NCI-H1436 treated with DMSO at 0.1 percent for 48 hours (cell line): ENCODE data around the gene TTC24.
"Not testable (repeated sequence)": the region's sequence is repeated elsewhere in the genome, so short reads cannot be mapped to it uniquely, and the experiment has no call there.

Experiments used
- DNase-seq: peaks from one replicate; lab custom pipeline; 2025; lab: John Stamatoyannopoulos, UW

Gene TTC24

DNA sequence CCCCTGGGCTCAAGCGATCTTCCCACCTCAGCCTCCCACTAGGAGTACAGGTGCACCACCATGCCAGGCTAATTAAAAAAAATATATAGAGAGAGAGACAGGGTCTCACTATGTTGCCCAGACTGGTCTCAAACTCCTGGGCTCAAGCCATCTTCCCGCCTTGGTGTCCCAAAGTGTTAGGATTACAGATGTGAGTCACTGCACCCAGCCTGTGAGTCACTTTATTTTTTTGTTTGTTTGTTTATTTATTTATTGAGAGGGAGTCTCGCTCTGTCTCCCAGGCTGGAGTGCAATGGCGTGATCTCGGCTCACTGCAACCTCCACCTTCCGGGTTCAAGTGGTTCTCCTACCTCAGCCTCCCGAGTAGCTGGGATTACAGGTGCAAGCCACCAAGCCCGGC, 8.4 kb downstream of the TTC24 start:
- DNase-seq, result not testable (repeated sequence)

DNA sequence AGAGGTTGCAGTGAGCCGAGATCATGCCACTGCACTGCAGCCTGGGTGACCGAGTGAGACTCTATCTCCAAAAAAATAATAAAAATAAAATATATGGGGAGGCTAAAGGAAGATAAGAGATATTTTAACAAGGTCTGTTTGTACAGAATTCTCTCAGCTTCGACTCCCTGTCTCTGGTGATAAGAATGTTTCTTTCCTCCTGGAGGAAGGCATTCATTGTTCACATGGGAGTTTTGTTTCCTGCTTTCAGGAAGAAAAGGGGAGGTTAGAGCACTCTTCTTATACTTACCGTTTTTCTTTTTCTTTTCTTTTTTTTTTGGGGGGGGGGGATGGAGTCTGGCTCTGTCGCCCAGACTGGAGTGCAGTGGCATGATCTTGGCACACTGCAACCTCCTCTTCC, 10.0 kb downstream of the TTC24 start:
- no peak for DNase-seq

DNA sequence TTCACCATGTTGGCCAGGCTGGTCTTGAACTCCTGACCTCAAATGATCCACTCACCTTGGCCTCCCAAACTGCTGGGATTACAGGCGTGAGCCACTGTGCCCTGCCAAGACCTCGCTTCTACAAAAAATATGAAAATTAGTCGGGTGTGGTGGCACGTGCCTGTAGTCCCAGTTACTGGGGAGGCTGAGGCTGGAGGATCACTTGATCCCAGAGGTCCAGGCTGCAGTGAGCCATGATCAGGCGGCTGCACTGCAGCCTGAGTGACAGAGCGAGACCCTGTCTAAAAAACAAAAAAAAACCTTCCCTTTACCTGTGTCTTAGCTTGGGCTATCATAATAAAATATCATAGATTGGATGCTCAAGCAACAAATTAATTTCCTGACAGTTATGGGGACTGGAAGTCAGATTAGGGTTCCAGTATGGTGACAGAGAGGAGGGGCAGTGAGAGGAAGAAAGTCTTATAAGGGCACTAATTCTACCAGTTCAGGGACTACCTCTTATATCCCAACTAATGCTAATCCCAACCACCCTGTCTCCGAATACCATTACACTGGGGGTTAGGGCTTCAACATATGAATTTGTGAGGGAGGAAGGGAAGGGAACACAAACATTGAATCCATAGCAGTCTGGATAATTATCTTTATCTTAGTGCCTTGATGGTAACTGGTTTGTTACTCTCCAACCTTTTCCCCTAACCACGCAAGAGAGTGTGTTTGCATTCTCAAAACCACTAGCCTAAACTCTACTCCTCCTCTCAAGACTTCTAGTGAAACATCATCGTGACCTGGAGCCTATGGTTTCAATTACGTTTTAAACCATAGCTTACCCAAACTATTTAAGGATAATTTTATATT, 11.0 kb downstream of the TTC24 start:
- no peak for DNase-seq

DNA sequence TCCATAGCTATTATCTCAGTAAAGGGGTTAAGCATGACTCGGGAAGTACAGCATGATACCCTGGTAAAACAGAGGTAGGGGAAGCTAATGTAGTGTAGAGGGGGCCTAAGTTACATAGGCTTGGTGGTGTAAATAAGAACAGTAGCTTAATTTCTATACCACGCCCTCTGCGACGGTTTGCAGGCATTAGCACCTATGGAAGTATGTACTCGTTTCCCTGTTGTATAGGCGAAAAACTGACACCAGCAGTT, 11.6 kb downstream of the TTC24 start:
- DNase-seq, result no peak

DNA sequence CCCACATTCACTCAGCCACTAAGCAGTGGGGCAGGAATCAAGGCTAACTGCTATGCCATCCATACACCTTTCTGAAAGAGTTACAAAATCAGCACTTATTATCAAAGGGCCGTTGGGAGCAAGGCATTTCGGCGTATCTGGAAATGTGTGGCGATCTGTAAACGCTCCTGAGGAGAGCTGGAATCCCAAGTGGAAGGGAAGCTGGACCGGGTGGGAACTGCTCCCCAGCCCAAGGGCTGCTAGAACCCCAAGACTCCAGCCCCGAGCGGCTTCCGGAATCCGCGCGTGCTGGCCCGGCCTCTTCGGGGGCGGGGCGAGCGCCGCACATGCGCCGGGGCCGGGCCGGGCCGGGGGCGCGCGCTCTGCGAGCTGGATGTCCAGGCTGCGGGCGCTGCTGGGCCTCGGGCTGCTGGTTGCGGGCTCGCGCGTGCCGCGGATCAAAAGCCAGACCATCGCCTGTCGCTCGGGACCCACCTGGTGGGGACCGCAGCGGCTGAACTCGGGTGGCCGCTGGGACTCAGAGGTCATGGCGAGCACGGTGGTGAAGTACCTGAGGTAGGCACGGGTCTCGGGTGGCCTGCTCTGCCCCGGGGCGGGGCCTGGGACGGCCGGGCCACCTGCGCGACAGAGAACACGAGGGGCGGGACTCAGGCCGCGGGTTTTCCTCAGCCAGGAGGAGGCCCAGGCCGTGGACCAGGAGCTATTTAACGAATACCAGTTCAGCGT, 12.1 kb downstream of the TTC24 start, which contains the start of gene NAXE:
Gene NAXE (plus strand): TSS at position 345 of the 726 bp plus-strand sequence. CDS start 29 bp downstream, at position 374.
- DNase-seq, result no peak

DNA sequence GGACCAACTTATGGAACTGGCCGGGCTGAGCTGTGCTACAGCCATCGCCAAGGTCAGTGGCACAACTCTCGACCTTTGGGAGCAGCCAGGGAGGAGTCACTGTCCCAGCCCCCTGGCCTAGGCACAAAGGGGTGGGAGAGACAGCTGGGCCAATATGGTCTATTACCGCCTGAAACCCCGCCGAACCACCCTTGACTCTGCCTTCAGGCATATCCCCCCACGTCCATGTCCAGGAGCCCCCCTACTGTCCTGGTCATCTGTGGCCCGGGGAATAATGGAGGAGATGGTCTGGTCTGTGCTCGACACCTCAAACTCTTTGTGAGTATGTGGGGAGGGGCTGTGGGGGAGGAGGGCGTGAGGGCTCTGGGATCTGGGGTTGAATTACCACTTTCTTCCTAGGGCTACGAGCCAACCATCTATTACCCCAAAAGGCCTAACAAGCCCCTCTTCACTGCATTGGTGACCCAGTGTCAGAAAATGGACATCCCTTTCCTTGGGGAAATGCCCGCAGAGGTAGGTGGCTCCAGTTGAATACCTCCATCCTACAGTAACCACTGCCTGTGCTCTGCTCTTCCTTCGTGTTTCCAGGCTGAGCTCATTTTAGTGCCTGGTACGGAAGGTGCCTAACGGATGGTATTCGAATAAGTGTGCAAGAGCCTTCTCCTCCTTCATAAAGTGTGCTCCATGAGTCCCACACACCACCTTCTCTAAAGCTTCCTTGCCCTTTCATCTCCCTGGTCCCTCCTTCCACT, 12.8 kb downstream of the TTC24 start:
- DNase-seq, result no peak

DNA sequence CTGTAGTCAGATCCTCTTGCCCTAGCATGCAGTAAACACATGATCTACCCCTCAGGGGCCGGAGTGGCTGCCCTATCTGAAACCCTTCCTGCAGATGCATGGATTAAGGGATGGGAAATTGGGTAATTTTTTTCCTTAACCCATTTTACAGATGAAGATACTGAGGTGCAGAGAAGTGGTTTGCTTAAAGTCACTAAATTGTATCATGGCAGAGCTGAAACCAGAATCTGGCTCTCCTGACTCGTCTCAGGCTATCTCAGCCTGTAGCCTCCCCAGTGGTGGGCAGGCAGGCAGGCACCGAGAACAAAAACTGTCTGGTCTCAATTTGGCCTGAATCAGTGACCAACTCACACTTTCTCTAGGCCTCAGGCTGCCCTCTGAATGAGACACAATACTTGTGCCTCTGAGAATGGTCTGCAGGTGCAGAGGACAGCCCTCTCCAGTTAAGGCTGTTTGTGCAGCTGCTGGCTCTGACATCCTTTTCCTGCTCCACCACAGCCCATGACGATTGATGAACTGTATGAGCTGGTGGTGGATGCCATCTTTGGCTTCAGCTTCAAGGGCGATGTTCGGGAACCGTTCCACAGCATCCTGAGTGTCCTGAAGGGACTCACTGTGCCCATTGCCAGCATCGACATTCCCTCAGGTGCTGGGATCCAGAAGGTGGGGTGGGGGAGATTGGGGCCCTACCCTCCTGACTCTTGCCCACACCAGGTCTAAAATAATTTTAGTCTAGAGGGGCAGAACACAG, 13.6 kb downstream of the TTC24 start:
- DNase-seq, result no peak

DNA sequence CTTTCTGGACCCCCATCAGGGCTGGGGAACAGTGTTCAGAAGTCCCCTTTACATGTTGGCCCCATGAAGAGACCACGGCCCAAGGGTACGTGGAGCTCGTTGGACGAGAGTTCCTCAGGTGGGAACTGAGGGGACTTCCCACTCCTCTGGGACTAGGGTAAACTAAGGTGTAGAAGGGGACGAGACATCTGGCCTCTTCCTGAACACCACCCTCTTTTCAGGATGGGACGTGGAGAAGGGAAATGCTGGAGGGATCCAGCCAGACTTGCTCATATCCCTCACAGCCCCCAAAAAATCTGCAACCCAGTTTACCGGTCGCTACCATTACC, 14.1 kb downstream of the TTC24 start:
- DNase-seq, result no peak

DNA sequence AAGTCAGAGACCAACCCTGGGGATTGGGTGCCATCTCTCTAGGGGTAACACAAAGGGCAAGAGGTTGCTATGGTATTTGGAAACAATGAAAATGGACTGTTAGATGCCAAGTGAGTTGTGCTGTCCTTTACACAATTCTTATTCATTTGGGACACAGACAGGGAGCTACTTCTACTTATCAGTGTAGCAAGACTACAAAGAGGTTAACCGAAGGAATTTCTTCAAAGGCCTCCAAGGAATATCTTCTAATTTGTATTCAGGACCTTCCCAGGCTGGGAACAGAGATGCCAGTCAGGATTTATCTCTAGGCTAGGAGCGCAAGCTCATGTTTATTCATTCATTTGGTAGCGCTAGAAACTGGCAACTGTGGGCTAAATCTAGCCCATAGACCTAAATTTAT, 14.7 kb downstream of the TTC24 start:
- no peak for DNase-seq

DNA sequence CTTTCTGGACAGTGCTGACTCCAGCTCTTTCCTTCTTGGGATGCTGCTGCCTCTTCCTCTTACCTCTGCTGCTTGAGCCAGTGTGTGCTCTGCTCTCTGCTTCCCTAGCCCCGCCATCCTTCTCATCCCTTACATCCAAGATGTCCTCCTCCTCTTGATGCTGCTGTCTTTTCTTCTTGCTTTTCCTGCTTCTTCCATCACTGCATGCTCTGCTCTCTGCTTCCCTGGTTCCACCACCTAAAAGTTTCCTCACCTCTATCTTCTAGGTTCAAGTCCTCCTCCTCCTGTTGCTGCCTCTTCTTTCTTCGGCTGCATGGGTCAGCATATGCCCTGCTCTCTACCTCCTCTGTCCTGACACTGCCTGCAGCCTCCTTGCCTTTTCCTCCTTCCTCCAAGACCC, 15.5 kb downstream of the TTC24 start:
- no peak for DNase-seq

DNA sequence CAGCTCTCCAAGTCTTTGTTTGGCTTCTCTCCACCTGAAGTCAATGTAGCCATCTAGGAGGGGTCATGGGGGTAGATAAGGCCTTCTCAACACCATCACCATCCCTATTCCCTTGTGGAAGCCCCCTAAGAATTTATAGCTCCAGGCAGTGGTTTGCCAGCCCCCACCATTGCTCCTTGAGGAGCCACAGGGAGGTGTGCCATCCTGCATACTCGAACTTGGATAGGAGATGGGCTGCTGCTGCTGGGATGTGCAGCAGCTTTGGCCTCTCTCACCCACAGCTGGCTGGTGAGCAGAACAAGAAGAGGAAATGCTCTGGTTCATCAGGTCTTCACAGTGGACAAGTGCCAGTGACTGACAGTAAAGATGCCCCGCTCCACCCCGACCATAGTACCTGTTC, 16.9 kb downstream of the TTC24 start:
- no peak for DNase-seq

DNA sequence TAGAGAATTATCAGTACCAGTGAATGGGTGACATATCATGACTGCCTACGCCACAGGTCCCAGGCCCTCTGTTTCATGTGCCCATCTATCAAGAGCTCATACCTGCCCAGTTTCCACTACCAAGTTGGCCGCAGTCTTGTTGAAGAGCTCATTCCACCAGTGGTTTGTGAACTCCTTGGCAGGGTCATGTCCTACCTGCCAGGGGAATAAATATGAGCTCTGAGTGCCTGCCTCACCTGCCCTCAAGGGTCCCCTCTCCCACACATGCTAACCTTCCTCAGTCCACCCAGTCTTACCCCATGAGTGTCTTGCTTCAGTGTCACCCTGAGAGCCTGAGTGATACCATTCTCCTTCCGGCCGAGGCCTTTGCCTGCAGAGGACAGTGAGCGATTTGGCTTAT, 18.6 kb downstream of the TTC24 start:
- DNase-seq, result no peak

DNA sequence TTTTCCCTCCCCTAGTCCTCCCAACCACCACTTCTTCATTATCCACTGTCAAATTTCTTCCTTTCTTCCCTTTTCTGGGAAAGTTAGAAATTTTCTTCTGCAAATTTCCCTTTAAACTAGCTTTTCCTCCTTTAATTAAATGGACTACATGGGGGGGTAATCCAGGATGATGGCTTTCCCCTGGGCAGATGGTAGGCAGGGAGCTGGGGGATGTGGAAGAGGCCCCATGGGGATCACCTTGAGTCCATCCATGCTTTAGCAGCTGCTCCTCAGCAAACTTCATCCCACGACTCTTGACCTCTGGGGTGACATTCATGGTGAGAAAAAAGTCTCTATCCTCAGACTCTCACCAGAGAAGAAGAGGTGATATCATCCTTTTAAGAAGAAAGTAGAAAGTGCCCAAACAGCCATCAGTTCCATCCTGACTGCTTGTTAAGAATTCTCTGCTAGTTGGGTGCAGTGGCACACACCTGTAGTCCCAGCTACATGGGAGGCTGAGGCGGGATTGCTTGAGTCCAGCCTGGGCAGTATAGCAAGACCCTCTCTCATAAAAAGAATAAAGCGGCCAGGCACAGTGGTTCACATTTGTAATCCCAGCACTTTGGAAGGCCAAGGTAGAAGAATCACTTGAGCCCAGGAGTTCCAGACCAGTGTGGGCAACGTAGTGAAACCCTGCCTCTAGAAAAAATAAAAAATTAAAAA, 19.4 kb downstream of the TTC24 start:
- no peak for DNase-seq

DNA sequence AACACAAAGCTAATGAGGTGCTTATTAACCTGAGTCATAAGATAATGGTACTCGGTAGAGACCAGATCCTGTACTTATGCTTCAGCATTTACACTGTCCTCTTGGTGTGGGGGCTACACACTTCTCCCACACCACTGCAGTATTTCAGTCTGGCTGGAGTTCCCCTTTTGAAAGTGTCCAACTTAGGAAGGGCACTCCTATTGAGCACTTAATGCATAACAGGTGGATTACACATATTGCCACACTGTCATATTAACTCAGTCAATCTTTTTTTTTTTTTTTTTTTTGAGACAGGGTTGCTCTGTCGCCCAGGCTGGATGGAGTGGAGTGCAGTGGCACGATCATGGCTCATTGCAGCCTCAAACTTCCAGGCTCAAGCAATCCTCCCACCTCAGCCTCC, 20.3 kb downstream of the TTC24 start:
- DNase-seq, result no peak

DNA sequence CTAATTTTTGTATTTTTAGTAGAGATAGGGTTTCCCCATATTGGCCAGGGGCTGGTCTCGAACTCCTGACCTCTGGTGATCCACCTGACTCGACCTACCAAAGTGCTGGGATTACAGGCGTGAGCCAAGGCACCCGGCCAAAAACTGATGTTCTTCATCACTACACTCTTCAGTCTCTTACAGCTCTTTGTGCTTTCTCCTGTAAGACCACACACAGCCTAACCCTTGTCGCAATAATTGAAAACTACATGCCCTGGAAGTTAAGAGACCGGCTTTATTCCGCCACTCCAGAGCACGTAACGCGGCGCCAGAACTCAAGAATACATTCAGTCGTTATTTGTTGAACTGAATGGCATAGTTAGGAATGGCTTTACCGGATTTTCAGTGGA, 21.2 kb downstream of the TTC24 start:
- no peak for DNase-seq

DNA sequence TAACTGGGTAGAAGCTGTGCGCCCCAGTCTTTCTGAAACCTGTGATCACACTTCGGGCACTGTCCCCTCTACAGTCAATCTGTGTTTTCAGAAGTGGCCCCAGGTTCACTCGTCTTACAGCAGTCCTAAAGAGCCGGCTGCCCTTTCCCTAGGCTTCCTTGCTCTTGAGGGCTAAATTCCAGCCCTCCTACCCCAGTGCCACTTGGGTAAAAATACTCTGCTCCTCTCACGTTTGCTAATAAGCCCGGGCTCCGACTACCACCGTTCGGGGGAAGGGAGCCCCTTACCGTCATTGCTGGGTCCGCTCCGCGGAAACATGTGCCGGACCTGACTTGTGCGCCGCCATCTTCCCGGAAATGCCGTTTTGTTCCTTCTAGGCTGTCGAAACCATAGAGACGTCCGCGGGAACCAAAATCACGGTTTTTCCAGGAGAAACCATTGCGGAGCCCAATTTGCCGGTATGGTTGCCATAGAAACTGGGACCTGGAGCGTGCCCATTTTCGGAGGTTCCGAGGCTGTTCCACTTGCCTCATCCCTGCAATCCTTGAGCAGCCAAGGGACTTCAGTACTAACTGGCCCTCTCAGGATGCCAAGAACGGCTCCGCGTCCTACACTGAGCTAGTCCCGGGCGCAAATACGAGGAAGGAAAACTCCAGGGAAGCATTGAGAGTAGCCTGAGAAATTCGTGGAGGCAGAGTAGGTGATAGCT, 21.8 kb downstream of the TTC24 start, which contains the start of gene GPATCH4:
Gene GPATCH4 (minus strand): TSS at position 358 of the 709 bp plus-strand sequence.
- DNase-seq, result no peak

DNA sequence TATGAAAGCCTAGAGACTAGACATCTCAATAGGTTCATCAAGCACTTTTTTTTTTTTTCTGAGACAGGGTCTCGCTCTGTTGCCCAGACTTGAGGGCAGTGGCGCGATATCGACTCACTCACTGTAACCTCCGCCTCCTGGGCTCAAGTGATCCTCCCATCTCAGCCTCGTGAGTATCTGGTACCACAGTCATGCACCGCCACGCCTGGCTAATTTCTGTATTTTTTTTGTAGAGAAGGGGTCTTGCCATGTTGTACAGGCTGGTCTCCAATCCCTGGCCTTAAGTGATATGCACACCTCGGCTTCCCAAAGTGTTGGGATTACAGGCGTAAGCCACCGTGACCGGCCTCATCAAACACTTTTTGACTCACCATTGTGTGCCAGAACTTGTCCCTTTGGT, 22.4 kb downstream of the TTC24 start:
- DNase-seq, result no peak

DNA sequence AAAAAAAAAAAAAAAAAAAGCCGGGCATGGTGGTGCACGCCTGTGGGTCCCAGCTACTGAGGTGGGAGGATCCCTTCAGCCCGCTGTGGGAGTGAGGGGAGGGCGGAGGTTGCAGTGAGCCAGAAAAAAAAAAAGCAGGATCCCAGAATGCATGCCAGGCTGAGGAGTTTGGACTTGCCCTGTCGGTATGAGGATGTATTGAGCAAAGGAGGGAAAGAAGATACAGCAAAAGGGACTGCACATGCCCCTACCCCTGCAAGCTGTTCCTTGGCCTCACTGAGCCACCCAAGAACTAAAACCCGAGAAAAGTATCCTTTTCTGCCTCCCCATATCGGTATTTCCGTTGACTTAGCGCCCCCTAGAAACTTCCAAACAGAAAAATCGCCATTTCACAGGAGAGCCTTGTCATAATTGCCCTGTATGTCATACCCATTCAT, 23.1 kb downstream of the TTC24 start:
- no peak for DNase-seq

DNA sequence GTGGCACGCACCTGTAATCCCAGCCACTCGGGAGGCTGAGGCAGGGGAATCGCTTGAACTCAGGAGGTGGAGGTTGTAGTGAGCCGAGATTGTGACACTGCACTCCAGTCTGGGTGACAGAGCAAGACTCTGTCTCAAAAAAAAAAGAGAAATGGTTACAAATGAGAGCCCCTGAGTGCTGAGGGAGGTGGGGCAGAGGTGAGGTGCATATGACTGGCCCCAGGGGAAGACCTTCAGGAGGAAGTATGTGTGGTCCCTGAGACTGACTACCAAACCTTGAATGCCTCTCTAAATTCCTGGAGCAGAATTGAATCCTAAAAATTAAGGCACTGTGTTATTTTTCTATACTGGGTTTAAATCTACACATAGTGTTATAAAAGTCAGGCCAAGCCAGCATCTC, 27.8 kb downstream of the TTC24 start:
- DNase-seq, result not testable (repeated sequence)

DNA sequence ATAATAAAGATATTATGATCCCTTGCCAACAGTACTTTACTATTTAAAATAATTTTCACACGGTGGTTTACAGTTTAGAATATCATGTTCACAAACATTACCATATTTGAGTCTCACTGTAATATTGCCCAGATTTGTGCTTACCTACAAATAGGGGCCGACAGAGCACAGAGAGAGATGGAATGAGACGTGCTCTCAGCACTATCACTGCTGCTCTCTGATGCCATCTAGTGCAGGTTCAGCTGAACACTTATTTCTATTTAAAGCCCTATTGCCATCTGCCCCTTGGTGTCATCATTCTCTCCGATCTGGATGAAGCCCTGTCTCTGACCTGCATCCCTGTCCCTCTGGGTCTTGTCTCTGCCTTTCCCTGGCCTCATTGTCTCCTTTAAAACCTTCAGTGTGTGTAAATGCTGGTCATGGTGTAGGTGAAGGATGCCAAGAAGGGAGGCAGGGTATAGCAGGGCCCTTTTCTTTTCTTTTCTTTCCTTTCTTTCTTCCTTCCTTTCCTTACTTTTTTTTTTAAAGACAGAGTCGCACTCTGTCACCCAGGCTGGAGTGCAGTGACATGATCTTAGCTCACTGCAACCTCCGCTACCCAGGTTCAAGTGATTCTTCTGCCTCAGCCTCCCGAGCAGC, 28.6 kb downstream of the TTC24 start:
- no peak for DNase-seq
